AG04450 (cell line): ENCODE measurements around the gene GAN. TPM values are rescaled to one million over a fixed set of nuclear protein-coding genes. Genes with fewer than 3 reads are reported as not detected.

Experiments used
- CTCF ChIA-PET: fragments of 300-600, 350-600 bp; formaldehyde crosslinking; extraction: SDS; loops from one replicate; lab custom pipeline; 2022; ENCODE audit warnings: antibody characterized with exemption, inconsistent platforms; lab: Charles Lee
- POLR2A ChIA-PET: fragments of 350-600 bp; formaldehyde crosslinking; extraction: SDS; loops from one replicate; lab custom pipeline; 2021; ENCODE audit warnings: antibody characterized with exemption, inconsistent platforms; lab: Yijun Ruan, JAX
- DNase-seq: peaks from one replicate; pipeline ENCODE4 v3.0.0-alpha.2; 2011; ENCODE audit warnings: low read depth, low spot score
- H3K27ac ChIP-seq: one replicate; pipeline ENCODE4 v1.5.1; 2012; ENCODE audit warnings: low read depth, low read length, control low read depth
- H3K27me3 ChIP-seq: one replicate; pipeline ENCODE4 v1.6.0; 2012; ENCODE audit warnings: low read length; ENCODE audit not compliant: control insufficient read depth, insufficient read depth
- H3K4me3 ChIP-seq: 2 replicates; pipeline ENCODE4 v1.5.1; 2011; ENCODE audit warnings: mild to moderate bottlenecking, low read depth, low read length, control low read depth
- H3K9me3 ChIP-seq: 2 replicates; pipeline ENCODE4 v1.5.1; 2012; ENCODE audit warnings: low read length; ENCODE audit not compliant: control insufficient read depth, insufficient read depth
- CTCF ChIP-seq: IDR thresholded peaks from 2 replicates; pipeline ENCODE4 v1.5.1; 2011; ENCODE audit warnings: low read depth, low read length, control low read depth, inconsistent platforms
- polyA plus RNA-seq: library from polyadenylated mRNA; depleted of rRNA; stranded (reverse); fragments of >200 nt; gene quantifications from 2 replicates; pipeline ENCODE4 v1.2.3, GENCODE V29; 2011

GAN gene
- polyA plus RNA-seq, 1 experiment = 4.3 TPM

GRCh38 chr16:81360135-81360534 lies 45.4 kb downstream of the GAN start:
- no peak for DNase-seq
- H3K9me3 ChIP-seq = no peaks in the 10 kb centered on the region
- H3K27me3 ChIP-seq = no peaks in the 10 kb centered on the region
- H3K27ac ChIP-seq = no peak overlapping the region
- TF ChIP-seq CTCF = no peak
- POLR2A ChIA-PET = no interaction called here
- CTCF ChIA-PET = interaction anchor here (0.7 kb wide), 1 partner anchor 356 kb away, joined by 3 read pairs; no protein-coding TSS in a partner anchor
- no peak overlapping the region for H3K4me3 ChIP-seq

GRCh38 chr16:81365731-81366130 lies 51.0 kb downstream of the GAN start:
- Histone ChIP-seq H3K4me3 (no peak overlapping the region), H3K9me3 (no peaks in the 10 kb centered on the region), H3K27ac (no peak overlapping the region), H3K27me3 (no peaks in the 10 kb centered on the region)
- no peak for DNase-seq
- no peak for TF ChIP-seq CTCF
- ChIA-PET POLR2A (no interaction called here), CTCF (interaction anchor here (0.5 to 4.6 kb wide), 18 partner anchors 9 to 521 kb away, joined by 3 to 32 read pairs (median 4); no protein-coding TSS in a partner anchor)

GRCh38 chr16:81366316-81366932 lies 51.7 kb downstream of the GAN start:
- ChIA-PET CTCF (interaction anchor here (0.6 to 4.6 kb wide), 19 partner anchors 10 to 520 kb away, joined by 3 to 32 read pairs (median 5); no protein-coding TSS in a partner anchor), POLR2A (no interaction called here)
- Histone ChIP-seq H3K27me3 (no peaks in the 10 kb centered on the region), H3K9me3 (no peaks in the 10 kb centered on the region), H3K27ac (no peak overlapping the region), H3K4me3 (no peak overlapping the region)
- DNase-seq = peak; percentile 13
- peak; percentile 68 for TF ChIP-seq CTCF

- no peaks in the 10 kb centered on the region for H3K9me3 ChIP-seq
- H3K27ac ChIP-seq = no peak overlapping the region
- no peak overlapping the region for H3K4me3 ChIP-seq
- H3K27me3 ChIP-seq = no peaks in the 10 kb centered on the region
- no peak for DNase-seq
- ChIA-PET CTCF (interaction anchor here (0.8 to 4.6 kb wide), 12 partner anchors 10 to 505 kb away, joined by 3 to 21 read pairs (median 4); no protein-coding TSS in a partner anchor), POLR2A (no interaction called here)
- TF ChIP-seq CTCF = no peak
Observed at GRCh38 chr16:81367821-81368220, 53.1 kb downstream of the GAN start.

GRCh38 chr16:81369888-81370504 lies 55.2 kb downstream of the GAN start:
- no peak overlapping the region for H3K4me3 ChIP-seq
- CTCF ChIA-PET = interaction anchor here (1.6 kb wide), 1 partner anchor 368 kb away, joined by 7 read pairs; no protein-coding TSS in a partner anchor
- POLR2A ChIA-PET = no interaction called here
- H3K27me3 ChIP-seq = no peaks in the 10 kb centered on the region
- H3K9me3 ChIP-seq = no peaks in the 10 kb centered on the region
- DNase-seq = no peak
- TF ChIP-seq CTCF = no peak
- H3K27ac ChIP-seq = no peak overlapping the region
